ENCODE results near the gene MAN1A2.

MAN1A2 gene

GRCh38 chr1:117559139-117559538, 191.9 kb downstream of the MAN1A2 start:
- DNase-seq (no peak), ATAC-seq (no peak)
- H3K4me1 Mint-ChIP-seq, result no peaks in the 10 kb centered on the region
- no peak overlapping the region for H3K27ac Mint-ChIP-seq
- peaks cover 10% of the 10 kb centered on the region for H3K9me3 Mint-ChIP-seq
- no peak overlapping the region for H3K4me3 Mint-ChIP-seq
- no peaks in the 10 kb centered on the region for H3K27me3 Mint-ChIP-seq
- H3K36me3 Mint-ChIP-seq (ENCODE audit: low read depth), result no peaks in the 10 kb centered on the region

DNA sequence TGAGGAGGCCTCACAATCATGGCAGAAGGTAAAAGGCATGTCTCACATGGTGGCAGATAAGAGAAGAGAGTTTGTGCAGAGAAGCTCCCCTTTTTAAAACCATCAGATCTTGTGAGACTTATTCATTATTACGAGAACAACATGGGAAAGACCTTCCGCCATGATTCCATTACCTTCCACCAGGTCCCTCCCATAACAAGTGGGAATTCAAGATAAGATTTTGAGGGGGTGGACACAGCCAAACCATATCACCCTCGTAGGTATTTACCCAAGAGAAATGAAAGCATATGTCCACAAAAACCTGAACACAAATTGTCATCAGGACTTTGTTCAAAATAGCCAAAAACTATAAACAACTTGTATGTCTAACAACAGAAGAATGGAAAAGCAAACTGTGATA, 192.7 kb downstream of the MAN1A2 start:
- no peaks in the 10 kb centered on the region for H3K27me3 Mint-ChIP-seq
- no peak for DNase-seq
- H3K36me3 Mint-ChIP-seq (ENCODE audit: low read depth), result no peaks in the 10 kb centered on the region
- no peak for ATAC-seq
- no peak overlapping the region for H3K4me3 Mint-ChIP-seq
- peaks cover 10% of the 10 kb centered on the region for H3K9me3 Mint-ChIP-seq
- H3K4me1 Mint-ChIP-seq, result no peaks in the 10 kb centered on the region
- no peak overlapping the region for H3K27ac Mint-ChIP-seq

- Mint-ChIP-seq H3K9me3 (peaks cover 10% of the 10 kb centered on the region), H3K4me3 (no peak overlapping the region), H3K27ac (no peak overlapping the region), H3K27me3 (no peaks in the 10 kb centered on the region), H3K4me1 (no peaks in the 10 kb centered on the region), H3K36me3 (ENCODE audit: low read depth) (no peaks in the 10 kb centered on the region)
- ATAC-seq (no peak), DNase-seq (no peak)
Observed at GRCh38 chr1:117561071-117561470, 193.8 kb downstream of the MAN1A2 start.

DNA sequence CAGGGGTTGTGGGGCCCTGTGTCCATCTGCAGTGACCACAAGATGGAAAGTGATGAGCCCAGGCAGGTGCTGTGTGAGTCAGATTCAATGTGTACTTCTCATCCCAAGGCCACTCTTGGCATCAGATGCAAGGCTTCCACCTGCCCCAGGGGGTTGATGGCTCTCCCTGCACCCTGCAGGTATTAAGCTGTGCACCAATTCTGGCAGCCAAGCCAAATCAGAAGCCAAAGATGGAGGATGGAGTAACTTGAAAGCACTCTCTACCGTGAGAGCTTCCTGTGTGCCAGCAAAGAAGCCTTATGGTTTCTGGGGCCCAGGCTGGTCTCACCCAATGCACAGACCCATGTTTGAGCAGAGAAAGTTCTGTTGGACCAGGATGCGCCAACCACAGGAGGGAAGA, 194.3 kb downstream of the MAN1A2 start:
- DNase-seq, result no peak
- Mint-ChIP-seq H3K9me3 (peaks cover 10% of the 10 kb centered on the region), H3K36me3 (ENCODE audit: low read depth) (no peaks in the 10 kb centered on the region), H3K27ac (no peak overlapping the region), H3K4me1 (no peaks in the 10 kb centered on the region), H3K4me3 (no peak overlapping the region), H3K27me3 (no peaks in the 10 kb centered on the region)
- no peak for ATAC-seq

DNA sequence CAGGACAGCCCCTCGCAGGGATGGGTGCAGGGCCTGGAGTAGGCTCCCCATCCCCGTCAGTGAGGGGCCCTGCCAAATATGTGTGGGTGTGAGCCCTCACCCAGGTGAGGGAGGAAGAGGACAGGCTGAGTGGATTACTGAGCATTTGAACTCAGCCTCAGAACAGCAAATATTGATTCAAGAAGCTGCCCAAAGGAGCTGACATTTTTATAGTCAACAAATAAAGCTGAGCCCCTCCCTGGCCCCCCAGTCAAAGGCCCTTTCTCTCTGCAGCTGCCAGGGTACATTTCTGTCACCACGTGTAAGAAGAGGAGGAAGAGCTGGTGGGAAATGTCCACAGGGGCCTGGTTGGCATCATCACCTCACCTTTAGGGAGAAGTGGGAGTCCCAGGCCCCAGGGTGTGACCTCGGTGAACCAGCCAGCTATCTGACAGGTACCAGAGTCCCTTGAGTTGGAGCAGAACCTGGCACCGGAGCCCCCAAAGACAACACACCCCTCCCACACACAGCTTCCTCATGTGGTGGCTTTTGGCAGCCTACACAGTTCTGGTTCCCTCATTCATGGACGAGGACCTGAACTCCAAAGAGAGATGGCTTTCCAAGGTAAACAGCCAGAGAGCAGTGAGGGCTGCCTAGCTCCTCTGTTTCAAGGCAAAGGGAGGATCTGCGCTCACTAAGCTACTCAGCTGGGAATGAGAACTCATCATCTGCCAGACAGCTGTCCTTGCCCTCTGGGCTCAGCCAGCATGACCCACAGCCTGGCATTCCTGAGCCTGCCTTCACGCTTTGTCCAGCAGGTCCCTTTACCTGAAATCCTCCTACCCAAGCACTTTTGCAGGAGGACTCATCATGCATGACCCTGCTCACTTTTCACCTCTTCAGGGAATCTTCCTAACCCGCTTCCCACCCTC, 195.6 kb downstream of the MAN1A2 start:
- DNase-seq (no peak), ATAC-seq (no peak)
- Mint-ChIP-seq H3K27ac (no peak overlapping the region), H3K36me3 (ENCODE audit: low read depth) (no peaks in the 10 kb centered on the region), H3K27me3 (peaks cover 2% of the 10 kb centered on the region), H3K9me3 (peaks cover 10% of the 10 kb centered on the region), H3K4me3 (no peak overlapping the region), H3K4me1 (no peaks in the 10 kb centered on the region)

GRCh38 chr1:117563492-117563875, 196.2 kb downstream of the MAN1A2 start:
- H3K4me3 Mint-ChIP-seq, result no peak overlapping the region
- ATAC-seq, result no peak

DNA sequence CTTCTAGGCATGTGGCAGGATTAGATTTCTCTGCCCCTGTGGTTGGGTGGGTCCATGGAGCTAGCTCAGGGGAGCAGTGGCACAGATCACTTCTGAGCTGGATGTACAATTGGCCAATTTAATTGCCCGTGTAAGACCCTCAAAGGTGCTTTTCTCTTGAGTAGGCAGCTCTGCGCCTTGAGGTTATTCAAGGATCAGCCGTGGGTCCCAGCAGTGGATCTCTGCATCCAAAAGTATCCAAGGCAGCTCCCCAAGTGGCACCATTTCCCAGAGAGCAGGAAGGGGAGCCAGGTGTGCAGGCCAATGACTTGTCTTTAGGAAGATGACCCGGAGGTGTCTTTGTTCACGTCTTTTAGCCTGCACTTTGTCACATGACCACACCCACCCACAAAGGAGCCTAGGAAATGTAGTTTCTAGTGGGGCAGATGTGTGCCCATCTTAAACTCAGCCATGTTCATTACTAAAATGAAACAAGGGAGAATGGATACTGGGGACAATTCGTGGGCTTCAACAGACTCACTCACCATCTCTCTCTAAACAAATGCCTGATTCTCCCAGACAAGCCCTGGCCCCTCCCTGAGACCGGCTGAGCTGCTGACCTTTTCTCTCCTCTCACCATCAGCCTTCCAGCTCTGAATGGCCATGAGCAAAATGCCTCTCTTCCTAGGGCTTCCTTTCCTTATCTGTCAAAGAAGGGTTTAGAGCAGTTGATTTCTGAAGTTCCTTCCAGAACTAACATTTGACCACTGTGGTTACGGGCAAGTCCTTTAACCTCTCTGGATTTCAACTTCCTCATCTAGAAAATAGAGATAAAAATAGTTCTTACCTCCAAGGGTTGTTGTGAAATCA, 197.2 kb downstream of the MAN1A2 start:
- ATAC-seq (no peak), DNase-seq (no peak)
- no peaks in the 10 kb centered on the region for H3K4me1 Mint-ChIP-seq
- no peaks in the 10 kb centered on the region for H3K36me3 Mint-ChIP-seq (ENCODE audit: low read depth)
- H3K27ac Mint-ChIP-seq, result no peak overlapping the region
- peaks cover 6% of the 10 kb centered on the region for H3K9me3 Mint-ChIP-seq
- H3K4me3 Mint-ChIP-seq, result no peak overlapping the region
- peaks cover 2% of the 10 kb centered on the region for H3K27me3 Mint-ChIP-seq

More at GRCh38 chr1:117563492-117563875, 196.2 kb downstream of the MAN1A2 start:
- DNase-seq, result no peak
- Mint-ChIP-seq H3K4me1 (no peaks in the 10 kb centered on the region), H3K27me3 (peaks cover 2% of the 10 kb centered on the region), H3K9me3 (peaks cover 10% of the 10 kb centered on the region), H3K36me3 (ENCODE audit: low read depth) (no peaks in the 10 kb centered on the region), H3K27ac (no peak overlapping the region)

GRCh38 chr1:117565076-117565556, 197.9 kb downstream of the MAN1A2 start:
- Mint-ChIP-seq H3K27ac (no peak overlapping the region), H3K9me3 (no peaks in the 10 kb centered on the region)
- ATAC-seq, result no peak

GRCh38 chr1:117565745-117566455, 198.7 kb downstream of the MAN1A2 start:
- ATAC-seq (no peak), DNase-seq (no peak)
- H3K9me3 Mint-ChIP-seq, result no peaks in the 10 kb centered on the region
- no peak overlapping the region for H3K4me3 Mint-ChIP-seq
- H3K27ac Mint-ChIP-seq, result no peak overlapping the region
- H3K27me3 Mint-ChIP-seq, result peaks cover 2% of the 10 kb centered on the region
- no peaks in the 10 kb centered on the region for H3K36me3 Mint-ChIP-seq (ENCODE audit: low read depth)
- H3K4me1 Mint-ChIP-seq, result no peaks in the 10 kb centered on the region

More at GRCh38 chr1:117565076-117565556, 197.9 kb downstream of the MAN1A2 start:
- no peak for DNase-seq
- Mint-ChIP-seq H3K4me3 (no peak overlapping the region), H3K4me1 (no peaks in the 10 kb centered on the region), H3K27me3 (peaks cover 2% of the 10 kb centered on the region), H3K36me3 (ENCODE audit: low read depth) (no peaks in the 10 kb centered on the region)

DNA sequence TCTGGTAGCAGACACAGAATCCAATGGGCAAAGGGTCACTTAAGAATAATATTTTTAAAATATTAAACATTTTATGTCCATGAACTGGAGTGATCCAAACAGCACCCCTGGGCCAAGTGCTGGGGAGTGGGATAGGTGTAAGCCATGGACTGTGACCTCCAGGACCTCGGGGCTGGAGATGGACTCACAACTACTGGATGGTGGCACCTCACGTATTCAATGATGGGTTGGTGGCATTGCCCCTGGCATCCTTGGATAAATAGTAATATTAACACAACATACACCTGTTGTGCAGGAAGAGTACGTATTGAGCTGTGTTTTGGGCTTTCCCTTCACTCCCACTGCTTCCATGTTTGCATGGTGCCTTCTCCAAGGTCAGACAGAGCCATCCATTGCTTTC, 199.3 kb downstream of the MAN1A2 start:
- Mint-ChIP-seq H3K9me3 (no peaks in the 10 kb centered on the region), H3K4me3 (no peak overlapping the region), H3K4me1 (peaks cover 2% of the 10 kb centered on the region), H3K36me3 (ENCODE audit: low read depth) (no peaks in the 10 kb centered on the region), H3K27ac (no peak overlapping the region), H3K27me3 (peaks cover 2% of the 10 kb centered on the region)
- ATAC-seq (no peak), DNase-seq (no peak)

GRCh38 chr1:117567435-117567834, 200.2 kb downstream of the MAN1A2 start:
- H3K4me1 Mint-ChIP-seq, result peaks cover 6% of the 10 kb centered on the region
- DNase-seq, result no peak
- H3K36me3 Mint-ChIP-seq (ENCODE audit: low read depth), result no peaks in the 10 kb centered on the region
- H3K27ac Mint-ChIP-seq, result no peak overlapping the region
- H3K9me3 Mint-ChIP-seq, result no peaks in the 10 kb centered on the region
- H3K27me3 Mint-ChIP-seq, result peaks cover 2% of the 10 kb centered on the region
- no peak for ATAC-seq
- no peak overlapping the region for H3K4me3 Mint-ChIP-seq

DNA sequence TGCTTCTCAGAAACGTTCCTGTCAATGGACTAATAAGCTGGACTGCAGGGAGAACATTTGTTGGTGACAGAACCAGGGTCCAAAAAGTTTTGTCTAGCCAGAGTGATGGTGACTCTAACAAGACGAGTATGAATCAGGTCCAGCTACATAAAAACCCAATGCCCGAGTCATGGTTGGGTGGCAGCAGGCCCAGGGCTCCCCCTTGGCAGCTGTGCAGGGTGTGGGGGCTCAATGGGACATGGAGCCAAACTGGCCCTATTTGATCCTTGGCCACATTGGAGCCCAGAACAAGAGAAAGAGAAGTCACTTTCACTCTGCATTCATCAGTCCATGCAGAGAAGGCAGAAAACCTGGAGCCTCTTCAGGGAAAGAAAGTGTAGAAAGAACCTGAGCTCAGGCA, 200.7 kb downstream of the MAN1A2 start:
- Mint-ChIP-seq H3K27ac (no peak overlapping the region), H3K36me3 (ENCODE audit: low read depth) (no peaks in the 10 kb centered on the region), H3K4me3 (no peak overlapping the region), H3K9me3 (no peaks in the 10 kb centered on the region), H3K4me1 (peaks cover 11% of the 10 kb centered on the region), H3K27me3 (peaks cover 2% of the 10 kb centered on the region)
- ATAC-seq, result no peak
- no peak for DNase-seq

DNA sequence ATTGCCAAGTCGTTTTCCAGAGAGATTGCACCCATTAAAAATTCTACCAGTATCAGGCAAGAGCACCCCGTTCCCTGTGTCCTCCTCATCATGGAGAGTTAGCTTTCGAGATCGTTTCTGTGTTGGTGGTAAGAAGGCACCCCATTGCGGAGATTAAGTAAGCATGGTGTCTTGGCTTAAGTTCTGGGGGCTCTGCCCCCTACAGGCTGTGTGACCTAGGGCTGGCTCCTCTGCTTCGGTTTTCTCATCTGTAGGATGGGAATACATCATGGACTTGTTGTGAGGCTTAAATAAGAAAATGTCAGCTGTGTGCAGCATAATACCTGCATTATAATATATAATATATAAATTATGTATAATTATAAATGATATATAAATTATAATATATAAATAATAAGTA, 201.8 kb downstream of the MAN1A2 start:
- DNase-seq, result no peak
- no peak for ATAC-seq
- no peaks in the 10 kb centered on the region for H3K9me3 Mint-ChIP-seq
- H3K36me3 Mint-ChIP-seq (ENCODE audit: low read depth), result no peaks in the 10 kb centered on the region
- peaks cover 2% of the 10 kb centered on the region for H3K27me3 Mint-ChIP-seq
- peaks cover 18% of the 10 kb centered on the region for H3K4me1 Mint-ChIP-seq
- H3K4me3 Mint-ChIP-seq, result no peak overlapping the region
- H3K27ac Mint-ChIP-seq, result no peak overlapping the region

DNA sequence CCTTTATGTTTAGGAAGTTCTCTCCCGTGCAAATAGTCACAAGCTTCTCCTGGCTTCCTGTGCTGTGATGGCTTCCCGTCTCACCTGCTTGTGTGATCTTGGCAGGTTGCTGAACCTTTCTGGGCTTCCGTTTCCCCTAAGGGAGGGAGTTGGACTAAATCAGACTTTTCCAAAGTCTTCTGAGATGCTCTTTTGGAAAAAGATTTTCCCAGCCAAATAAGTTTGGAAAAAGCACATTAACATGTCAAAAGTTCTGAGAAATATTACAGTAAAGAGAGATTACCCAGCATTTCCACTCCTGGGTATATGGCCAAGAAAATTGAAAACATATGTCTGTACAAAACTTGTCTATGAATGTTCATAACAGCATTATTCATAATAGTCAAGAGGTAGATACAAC, 202.6 kb downstream of the MAN1A2 start:
- H3K36me3 Mint-ChIP-seq (ENCODE audit: low read depth), result no peaks in the 10 kb centered on the region
- H3K9me3 Mint-ChIP-seq, result no peaks in the 10 kb centered on the region
- no peak overlapping the region for H3K27ac Mint-ChIP-seq
- peaks cover 22% of the 10 kb centered on the region for H3K4me1 Mint-ChIP-seq
- ATAC-seq (no peak), DNase-seq (no peak)
- no peak overlapping the region for H3K4me3 Mint-ChIP-seq
- peaks cover 2% of the 10 kb centered on the region for H3K27me3 Mint-ChIP-seq

Measured in activated naive CD8-positive, alpha-beta T cell treated with anti-CD3 and anti-CD28 coated beads, Interleukin-2, amount 50 U/mL, for 24 hours (primary cell).